Pancreas (tissue), 10 donors: ENCODE data around the gene CACNA1G. TPM values are rescaled to one million over a fixed set of nuclear protein-coding genes. Genes with fewer than 3 reads are reported as not detected.

ENCODE experiments used
- ATAC-seq, 4 donors: fragments of 200-7000 bp; cut with Tn5 transposase; one replicate each; pipeline versions ENCODE4 v1.8.0 to v1.9.1; 2020; ENCODE audit warnings: mild to moderate bottlenecking in 4 of 4, moderate library complexity in 4 of 4
- DNase-seq, 6 donors: peaks; one replicate each; pipeline ENCODE4 v3.0.0-alpha.2; 2020
- FAIRE-seq: peaks from 2 replicates; lab custom pipeline; 2012; peaks lifted over from hg19 to GRCh38; lab: Jason Lieb, UNC
- H3K27ac ChIP-seq, 4 donors: fragments of 200-600 bp; sonication (generic); 1 replicate in 3 of 4; 2 replicates in 1 of 4; pipeline versions ENCODE4 v1.5.0 to v1.8.0; 2020
- H3K27me3 ChIP-seq, 4 donors: fragments of 200-600 bp; one replicate each; pipeline ENCODE4 v1.8.0; 2021
- H3K36me3 ChIP-seq, 3 donors: fragments of 200-600 bp; sonication (generic) in 1 of 3; one replicate each; pipeline versions ENCODE4 v1.5.0 to v1.8.0; 2020 to 2021
- H3K4me1 ChIP-seq, 3 donors: fragments of 200-600 bp; one replicate each; pipeline ENCODE4 v1.8.0; 2021
- H3K4me3 ChIP-seq, 4 donors: fragments of 200-600 bp; sonication (generic) in 2 of 4; one replicate each; pipeline versions ENCODE4 v1.5.0 to v1.8.0; 2020 to 2021
- H3K9me3 ChIP-seq, 4 donors: fragments of 200-600 bp; one replicate each; pipeline ENCODE4 v1.8.0; 2021
- WGBS, 2 donors: extraction: QIAGEN DNeasy Blood & Tissue Kit; methylation state at CpG; one replicate each; pipeline ENCODE4 v1.1.7; 2013; 5-methylcytosine and 5-hydroxymethylcytosine counted together
- intact Hi-C, 3 donors: fragments of 100-400 bp; cut with DNase I; formaldehyde crosslinking; loops; one replicate each; pipeline versions ENCODE4 v1.11.1 to v1.14.2; 2022
- polyA plus RNA-seq, 2 donors: library from polyadenylated mRNA; stranded (reverse); fragments of 200-250 nt; gene quantifications; one replicate each; pipeline ENCODE4 v1.2.3, GENCODE V29; 2013
- total RNA-seq, 6 donors: library from RNA; stranded (reverse); fragmentation: NEBNext Ultra II Directional in 4 of 6; extraction: Animal tissue kit (Norgen Biotek cat#: 25700) in 4 of 6; gene quantifications; one replicate each; pipeline versions ENCODE4 v1.2.1 to v1.2.4, GENCODE V29; 2021 to 2023
- TF ChIP-seq, protein P1 (sequence below), 4 donors: fragments of 200-600 bp; sonication (generic) in 3 of 4; IDR thresholded peaks; one replicate each; pipeline versions ENCODE4 v1.5.0 to v1.8.0; 2021; ENCODE audit warnings: antibody characterized with exemption in 4 of 4
- donor health status: healthy with polysubstance abuse.
- donor health status: DM: no; HTN: no; CAD: no; lungs with moderate emphysema.
- donor health status: DM: no; HTN: no; CAD: no.
- donor health status: control.
- donor health status: control.
- donor health status: Bipolar disorder and iron deficiency.
- donor health status: DM: yes; HTN: yes; CAD: no.
- donor health status: DM: no; HTN: no; CAD: no.
- donor health status: DM: no; HTN: no; CAD: no.
- donor health status: DM: yes; HTN: yes; CAD: no.

The CACNA1G gene
- total and polyA plus RNA-seq, 8 donors: 0.02 to 0.37 (median 0.09) TPM; not detected in 1

DNA sequence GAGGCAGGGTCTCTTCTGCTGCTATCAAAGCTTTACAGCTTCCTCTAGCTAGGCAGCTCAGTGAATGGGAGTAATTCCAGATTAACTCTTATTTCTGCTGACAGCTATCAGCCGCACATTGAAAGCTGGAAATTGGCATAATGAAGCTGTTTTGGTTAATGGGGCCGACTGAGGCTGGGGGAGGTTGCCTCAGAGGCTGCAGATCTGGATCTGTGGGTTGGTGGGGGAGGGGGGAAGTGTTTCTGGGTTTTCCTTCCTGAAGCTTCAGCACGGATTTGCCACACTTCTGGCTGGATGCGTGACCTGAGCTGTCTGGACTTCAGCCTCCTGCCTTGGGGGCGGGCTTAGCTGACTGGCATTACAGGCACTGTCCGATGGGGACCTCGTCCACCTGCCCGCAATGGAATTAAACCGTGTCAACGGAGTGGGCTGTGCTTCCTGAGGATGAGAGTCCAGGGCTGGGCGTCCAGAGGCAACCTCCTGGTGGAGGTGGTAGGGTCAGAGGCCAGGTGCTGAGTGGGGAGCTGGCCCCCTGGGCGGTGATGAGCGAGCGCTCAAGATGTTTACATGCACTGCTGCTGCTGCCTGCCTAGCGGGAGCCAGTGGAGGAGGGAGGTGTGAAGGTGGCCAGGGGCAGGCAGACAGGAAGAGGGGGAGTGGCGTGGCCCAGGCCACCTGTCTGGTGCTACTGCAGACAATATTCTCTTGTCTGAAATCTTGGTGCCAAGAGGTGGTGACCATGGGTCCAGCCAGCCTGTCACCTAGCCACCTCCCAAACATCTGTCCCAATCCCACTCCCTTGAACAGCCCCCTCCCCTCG is 67.5 kb downstream of the CACNA1G start:
- Histone ChIP-seq H3K36me3 (no peaks in the 10 kb centered on the region), H3K9me3 (no peaks in the 10 kb centered on the region), H3K27me3 (no peaks in the 10 kb centered on the region), H3K27ac (peak overlapping the region in 2 of 4 donors; percentile 37 to 56), H3K4me1 (peaks cover 0 to 8% (median 0%) of the 10 kb centered on the region in 3 donors), H3K4me3 (no peak overlapping the region)
- 37 to 46% methylated on average over 17 of the region's 17 CpGs for WGBS, 2 donors
- TF ChIP-seq, protein P1, sequence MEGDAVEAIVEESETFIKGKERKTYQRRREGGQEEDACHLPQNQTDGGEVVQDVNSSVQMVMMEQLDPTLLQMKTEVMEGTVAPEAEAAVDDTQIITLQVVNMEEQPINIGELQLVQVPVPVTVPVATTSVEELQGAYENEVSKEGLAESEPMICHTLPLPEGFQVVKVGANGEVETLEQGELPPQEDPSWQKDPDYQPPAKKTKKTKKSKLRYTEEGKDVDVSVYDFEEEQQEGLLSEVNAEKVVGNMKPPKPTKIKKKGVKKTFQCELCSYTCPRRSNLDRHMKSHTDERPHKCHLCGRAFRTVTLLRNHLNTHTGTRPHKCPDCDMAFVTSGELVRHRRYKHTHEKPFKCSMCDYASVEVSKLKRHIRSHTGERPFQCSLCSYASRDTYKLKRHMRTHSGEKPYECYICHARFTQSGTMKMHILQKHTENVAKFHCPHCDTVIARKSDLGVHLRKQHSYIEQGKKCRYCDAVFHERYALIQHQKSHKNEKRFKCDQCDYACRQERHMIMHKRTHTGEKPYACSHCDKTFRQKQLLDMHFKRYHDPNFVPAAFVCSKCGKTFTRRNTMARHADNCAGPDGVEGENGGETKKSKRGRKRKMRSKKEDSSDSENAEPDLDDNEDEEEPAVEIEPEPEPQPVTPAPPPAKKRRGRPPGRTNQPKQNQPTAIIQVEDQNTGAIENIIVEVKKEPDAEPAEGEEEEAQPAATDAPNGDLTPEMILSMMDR (IDR thresholded peaks at IDR 0.05): no peak
- ATAC-seq (peak in 3 of 4 donors; percentile 45 to 65 (median 51)), FAIRE-seq (no peak), DNase-seq (peak in 5 of 6 donors; percentile 41 to 82 (median 47))
- intact Hi-C loops: loop anchor here in 2 of 3 donors (5.0 to 10.0 kb wide), 3 partner anchors 76 to 273 kb away; no protein-coding TSS in a partner anchor

DNA sequence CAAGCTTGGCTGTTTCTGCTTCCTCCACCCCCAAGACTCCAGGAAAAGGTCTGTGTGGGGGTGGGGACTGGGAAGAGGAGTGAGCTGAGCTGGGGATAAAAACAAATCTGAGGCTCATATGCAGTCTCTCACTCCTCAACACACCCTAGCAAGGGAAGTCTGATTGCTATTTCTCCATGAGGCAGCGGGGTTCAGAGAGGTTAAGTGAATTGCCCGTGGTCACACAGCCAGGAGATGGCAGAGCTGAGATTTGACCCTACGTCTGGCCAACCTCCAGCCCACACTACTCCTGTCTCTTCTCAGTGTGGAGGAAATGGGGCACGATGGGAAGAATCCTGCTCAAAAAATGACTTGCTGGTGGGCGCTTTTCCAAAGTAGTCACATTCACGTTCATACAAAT is 69.4 kb downstream of the CACNA1G start:
- H3K4me3 ChIP-seq: no peak overlapping the region
- no peak overlapping the region for H3K27ac ChIP-seq
- WGBS, 2 donors: 51 to 56% methylated on average over 6 of the region's 6 CpGs
- H3K27me3 ChIP-seq: no peaks in the 10 kb centered on the region
- intact Hi-C loops: loop anchor here in 2 of 3 donors (5.0 to 10.0 kb wide), 4 partner anchors 62 to 275 kb away; no protein-coding TSS in a partner anchor
- peak in 1 of 6 donors; percentile 15 for DNase-seq
- H3K9me3 ChIP-seq: no peaks in the 10 kb centered on the region
- no peak for ATAC-seq
- no peaks in the 10 kb centered on the region for H3K36me3 ChIP-seq
- no peak for FAIRE-seq
- TF ChIP-seq, protein P1 (IDR thresholded peaks at IDR 0.05): no peak
- H3K4me1 ChIP-seq: peaks cover 0 to 8% (median 0%) of the 10 kb centered on the region in 3 donors

DNA sequence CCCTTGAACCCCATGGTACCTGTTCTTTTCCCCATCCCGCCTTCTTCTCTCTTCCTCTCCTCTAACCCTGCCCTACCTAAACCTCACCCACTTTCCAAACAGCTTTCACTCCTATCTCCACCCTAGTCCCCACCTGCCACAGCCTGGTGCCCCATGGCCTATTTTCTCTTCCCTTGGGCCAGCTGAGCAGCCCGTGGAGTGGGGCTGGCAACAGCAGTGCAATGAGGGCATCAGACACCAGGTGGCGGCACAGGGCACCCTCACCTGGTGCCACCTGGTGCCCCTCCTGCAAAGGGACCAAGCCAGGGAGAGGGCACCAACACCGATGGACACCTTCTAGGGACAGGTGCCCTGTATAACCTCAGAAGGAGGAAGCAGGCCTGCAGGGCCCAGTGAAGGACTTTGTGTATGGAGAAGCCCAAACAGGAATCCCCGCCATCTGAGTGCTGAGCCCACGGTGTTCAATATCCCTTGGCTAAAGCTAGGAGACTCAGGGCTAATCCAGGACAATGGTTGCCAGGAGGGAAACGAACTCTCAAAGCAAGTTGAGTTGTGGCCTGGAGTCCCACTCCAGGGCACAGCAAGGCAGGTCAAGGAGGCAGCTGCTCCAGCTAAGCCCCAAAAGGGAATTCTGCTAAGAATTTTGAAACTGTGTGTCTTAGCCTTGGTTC is 70.1 kb downstream of the CACNA1G start:
- no peak overlapping the region for H3K27ac ChIP-seq
- TF ChIP-seq, protein P1 (IDR thresholded peaks at IDR 0.05): peak; percentile 87 to 92 (median 89)
- peaks cover 0 to 8% (median 0%) of the 10 kb centered on the region in 3 donors for H3K4me1 ChIP-seq
- intact Hi-C loops: loop anchor here in 1 of 3 donors (5.0 kb wide), 1 partner anchor 62 kb away; no protein-coding TSS in a partner anchor
- H3K27me3 ChIP-seq: no peaks in the 10 kb centered on the region
- H3K9me3 ChIP-seq: no peaks in the 10 kb centered on the region
- 33 to 34% methylated on average over 7 of the region's 7 CpGs for WGBS, 2 donors
- H3K4me3 ChIP-seq: no peak overlapping the region
- FAIRE-seq (no peak), ATAC-seq (peak; percentile 68 to 82 (median 81)), DNase-seq (peak; percentile 69 to 92 (median 87))
- no peaks in the 10 kb centered on the region for H3K36me3 ChIP-seq

DNA sequence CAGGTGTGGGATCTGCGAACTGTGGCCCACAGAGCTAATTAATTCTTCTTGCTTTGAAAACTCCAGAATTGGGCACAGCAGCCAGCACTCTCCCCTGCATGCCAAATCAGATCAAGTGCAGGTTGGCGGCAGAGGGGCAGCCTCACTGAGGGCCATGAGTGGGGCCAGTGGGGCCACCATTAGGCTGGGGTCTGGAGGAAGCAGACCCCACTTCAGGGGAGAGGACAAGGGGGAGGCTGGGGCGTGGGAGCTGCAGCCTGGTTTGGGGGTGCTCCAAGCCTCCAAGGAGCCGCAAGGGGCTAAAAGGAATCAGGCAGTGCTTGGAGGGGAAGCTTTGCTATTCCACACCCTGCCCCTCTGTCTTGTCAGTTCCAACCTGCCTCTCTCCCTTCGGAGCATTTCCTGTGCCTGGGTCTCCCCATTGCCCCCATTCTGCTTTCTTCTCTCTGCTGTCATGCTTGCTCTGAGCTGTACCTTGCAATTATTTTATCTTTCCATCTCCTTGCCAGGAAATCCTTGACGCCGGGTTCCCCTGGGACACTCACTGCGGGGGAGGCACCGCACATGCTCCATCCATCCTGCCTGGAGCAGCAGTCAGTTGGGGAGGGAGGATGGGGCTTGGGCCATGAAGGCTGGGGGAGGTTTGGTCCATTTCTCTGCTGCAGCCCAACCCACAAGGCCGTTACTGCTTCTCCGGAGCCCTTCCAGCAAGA is 70.8 kb downstream of the CACNA1G start:
- H3K9me3 ChIP-seq: no peaks in the 10 kb centered on the region
- DNase-seq (peak in 1 of 6 donors; percentile 32), FAIRE-seq (no peak), ATAC-seq (no peak)
- H3K4me3 ChIP-seq: no peak overlapping the region
- no peak overlapping the region for H3K27ac ChIP-seq
- intact Hi-C loops: loop anchor here in 1 of 3 donors (5.0 kb wide), 1 partner anchor 61 kb away; no protein-coding TSS in a partner anchor
- TF ChIP-seq, protein P1 (IDR thresholded peaks at IDR 0.05): no peak
- no peaks in the 10 kb centered on the region for H3K27me3 ChIP-seq
- WGBS, 2 donors: 70 to 71% methylated on average over 11 of the region's 11 CpGs
- no peaks in the 10 kb centered on the region for H3K36me3 ChIP-seq
- peaks cover 0 to 8% (median 4%) of the 10 kb centered on the region in 3 donors for H3K4me1 ChIP-seq
